Measurements from ENCODE around the gene MBD3L4. TPM values are rescaled to one million over a fixed set of nuclear protein-coding genes. Genes with fewer than 3 reads are reported as not detected.
"Not testable (repeated sequence)": the region's sequence is repeated elsewhere in the genome, so short reads cannot be mapped to it uniquely, and the experiment has no call there.

The MBD3L4 gene
- total RNA-seq, 1 experiment from 2014 or later, result not detected

GRCh38 chr19:7056371-7056770, 16.4 kb upstream of the MBD3L4 start:
- H3K9me2 ChIP-seq (replicated peaks; ENCODE audit: insufficient read depth, low read length); H3K4me2 ChIP-seq (ENCODE audit: low read depth, low read length, poor library complexity, severe bottlenecking); H3K9me3 ChIP-seq (ENCODE audit: low read length); H3K27ac ChIP-seq (ENCODE audit: low read length); DNase-seq; H3K27me3 ChIP-seq (ENCODE audit: low read length); H3K4me3 ChIP-seq (ENCODE audit: low read length); H4K20me1 ChIP-seq (ENCODE audit: insufficient read depth, low read depth, low read length); H3K79me2 ChIP-seq (ENCODE audit: low read length); H3K36me3 ChIP-seq (ENCODE audit: insufficient read depth, low read length); H3K4me1 ChIP-seq (ENCODE audit: low read length); H2AFZ ChIP-seq (ENCODE audit: low read length); H3K9ac ChIP-seq (ENCODE audit: low read length): not testable (repeated sequence)

- H3K9me2 ChIP-seq (replicated peaks; ENCODE audit: insufficient read depth, low read length); H3K4me3 ChIP-seq (ENCODE audit: low read length); H3K4me2 ChIP-seq (ENCODE audit: low read depth, low read length, poor library complexity, severe bottlenecking); H3K36me3 ChIP-seq (ENCODE audit: insufficient read depth, low read length); H3K27me3 ChIP-seq (ENCODE audit: low read length); H2AFZ ChIP-seq (ENCODE audit: low read length); H3K9ac ChIP-seq (ENCODE audit: low read length); H3K79me2 ChIP-seq (ENCODE audit: low read length); H3K9me3 ChIP-seq (ENCODE audit: low read length); H3K4me1 ChIP-seq (ENCODE audit: low read length); DNase-seq; H3K27ac ChIP-seq (ENCODE audit: low read length); H4K20me1 ChIP-seq (ENCODE audit: insufficient read depth, low read depth, low read length): not testable (repeated sequence)
Observed at GRCh38 chr19:7055679-7056078, 15.7 kb upstream of the MBD3L4 start.

- H3K36me3 ChIP-seq (ENCODE audit: insufficient read depth, low read length); H2AFZ ChIP-seq (ENCODE audit: low read length); DNase-seq; H3K9me2 ChIP-seq (replicated peaks; ENCODE audit: insufficient read depth, low read length); H3K9me3 ChIP-seq (ENCODE audit: low read length); H3K4me1 ChIP-seq (ENCODE audit: low read length); H3K79me2 ChIP-seq (ENCODE audit: low read length); H4K20me1 ChIP-seq (ENCODE audit: insufficient read depth, low read depth, low read length); H3K27ac ChIP-seq (ENCODE audit: low read length); H3K4me2 ChIP-seq (ENCODE audit: low read depth, low read length, poor library complexity, severe bottlenecking); H3K4me3 ChIP-seq (ENCODE audit: low read length); H3K27me3 ChIP-seq (ENCODE audit: low read length); H3K9ac ChIP-seq (ENCODE audit: low read length): not testable (repeated sequence)
Observed at GRCh38 chr19:7054635-7055368, 14.8 kb upstream of the MBD3L4 start.

GRCh38 chr19:7052896-7053295, 12.9 kb upstream of the MBD3L4 start:
- H3K79me2 ChIP-seq (ENCODE audit: low read length); H3K9me3 ChIP-seq (ENCODE audit: low read length); H3K27ac ChIP-seq (ENCODE audit: low read length); H3K4me1 ChIP-seq (ENCODE audit: low read length); H4K20me1 ChIP-seq (ENCODE audit: insufficient read depth, low read depth, low read length); DNase-seq; H3K9me2 ChIP-seq (replicated peaks; ENCODE audit: insufficient read depth, low read length); H3K27me3 ChIP-seq (ENCODE audit: low read length); H3K36me3 ChIP-seq (ENCODE audit: insufficient read depth, low read length); H2AFZ ChIP-seq (ENCODE audit: low read length); H3K4me3 ChIP-seq (ENCODE audit: low read length); H3K4me2 ChIP-seq (ENCODE audit: low read depth, low read length, poor library complexity, severe bottlenecking); H3K9ac ChIP-seq (ENCODE audit: low read length): not testable (repeated sequence)

- H2AFZ ChIP-seq (ENCODE audit: low read length); H3K4me2 ChIP-seq (ENCODE audit: low read depth, low read length, poor library complexity, severe bottlenecking); H3K27ac ChIP-seq (ENCODE audit: low read length); H3K9me3 ChIP-seq (ENCODE audit: low read length); H3K9ac ChIP-seq (ENCODE audit: low read length); H3K9me2 ChIP-seq (replicated peaks; ENCODE audit: insufficient read depth, low read length); H4K20me1 ChIP-seq (ENCODE audit: insufficient read depth, low read depth, low read length); H3K4me1 ChIP-seq (ENCODE audit: low read length); DNase-seq; H3K27me3 ChIP-seq (ENCODE audit: low read length); H3K79me2 ChIP-seq (ENCODE audit: low read length); H3K36me3 ChIP-seq (ENCODE audit: insufficient read depth, low read length); H3K4me3 ChIP-seq (ENCODE audit: low read length): not testable (repeated sequence)
Observed at GRCh38 chr19:7051421-7051820, 11.4 kb upstream of the MBD3L4 start.

GRCh38 chr19:7049021-7049420, 9.0 kb upstream of the MBD3L4 start, which contains the start of gene MBD3L2:
Gene MBD3L2 (plus strand): TSS chr19:7049321. CDS start chr19:7049374, 53 bp downstream.
- H4K20me1 ChIP-seq (ENCODE audit: insufficient read depth, low read depth, low read length); H3K4me2 ChIP-seq (ENCODE audit: low read depth, low read length, poor library complexity, severe bottlenecking); H3K27ac ChIP-seq (ENCODE audit: low read length); H3K4me3 ChIP-seq (ENCODE audit: low read length); H3K9me3 ChIP-seq (ENCODE audit: low read length); H3K4me1 ChIP-seq (ENCODE audit: low read length); H3K9me2 ChIP-seq (replicated peaks; ENCODE audit: insufficient read depth, low read length); H3K36me3 ChIP-seq (ENCODE audit: insufficient read depth, low read length); H3K9ac ChIP-seq (ENCODE audit: low read length); DNase-seq; H3K79me2 ChIP-seq (ENCODE audit: low read length); H2AFZ ChIP-seq (ENCODE audit: low read length); H3K27me3 ChIP-seq (ENCODE audit: low read length): not testable (repeated sequence)

GRCh38 chr19:7041563-7041962, 1.6 kb upstream of the MBD3L4 start:
- H4K20me1 ChIP-seq (ENCODE audit: insufficient read depth, low read depth, low read length); H3K9me2 ChIP-seq (replicated peaks; ENCODE audit: insufficient read depth, low read length); H2AFZ ChIP-seq (ENCODE audit: low read length); DNase-seq; H3K4me1 ChIP-seq (ENCODE audit: low read length); H3K4me3 ChIP-seq (ENCODE audit: low read length); H3K9ac ChIP-seq (ENCODE audit: low read length); H3K27me3 ChIP-seq (ENCODE audit: low read length); H3K9me3 ChIP-seq (ENCODE audit: low read length); H3K4me2 ChIP-seq (ENCODE audit: low read depth, low read length, poor library complexity, severe bottlenecking); H3K36me3 ChIP-seq (ENCODE audit: insufficient read depth, low read length); H3K27ac ChIP-seq (ENCODE audit: low read length); H3K79me2 ChIP-seq (ENCODE audit: low read length): not testable (repeated sequence)

- H3K27me3 ChIP-seq (ENCODE audit: low read length); H4K20me1 ChIP-seq (ENCODE audit: insufficient read depth, low read depth, low read length); DNase-seq; H3K36me3 ChIP-seq (ENCODE audit: insufficient read depth, low read length); H3K4me2 ChIP-seq (ENCODE audit: low read depth, low read length, poor library complexity, severe bottlenecking); H3K9ac ChIP-seq (ENCODE audit: low read length); H3K4me1 ChIP-seq (ENCODE audit: low read length); H3K79me2 ChIP-seq (ENCODE audit: low read length); H3K9me3 ChIP-seq (ENCODE audit: low read length); H3K4me3 ChIP-seq (ENCODE audit: low read length); H3K9me2 ChIP-seq (replicated peaks; ENCODE audit: insufficient read depth, low read length); H2AFZ ChIP-seq (ENCODE audit: low read length); H3K27ac ChIP-seq (ENCODE audit: low read length): not testable (repeated sequence)
Observed at GRCh38 chr19:7030278-7030677, 9.7 kb downstream of the MBD3L4 start, which contains the start of gene MBD3L5. Gene MBD3L5 (plus strand): TSS chr19:7030578. CDS start chr19:7030612, 34 bp downstream.

GRCh38 chr19:7028790-7029189, 11.2 kb downstream of the MBD3L4 start:
- not testable (repeated sequence) for H2AFZ ChIP-seq (ENCODE audit: low read length); H3K4me2 ChIP-seq (ENCODE audit: low read depth, low read length, poor library complexity, severe bottlenecking); H3K9ac ChIP-seq (ENCODE audit: low read length); H3K9me3 ChIP-seq (ENCODE audit: low read length); H3K4me1 ChIP-seq (ENCODE audit: low read length); H4K20me1 ChIP-seq (ENCODE audit: insufficient read depth, low read depth, low read length); H3K27ac ChIP-seq (ENCODE audit: low read length); H3K27me3 ChIP-seq (ENCODE audit: low read length); H3K36me3 ChIP-seq (ENCODE audit: insufficient read depth, low read length); DNase-seq; H3K4me3 ChIP-seq (ENCODE audit: low read length); H3K9me2 ChIP-seq (replicated peaks; ENCODE audit: insufficient read depth, low read length); H3K79me2 ChIP-seq (ENCODE audit: low read length)

All from Karpas-422 (cell line).